GM12875 (cell line): Measurements from ENCODE around the gene DCTN1.

ENCODE experiments used
- H3K4me3 ChIP-seq: one replicate; pipeline ENCODE4 v1.5.1; 2011; ENCODE audit warnings: low read depth, low read length, control low read depth
- CTCF ChIP-seq: IDR thresholded peaks from 2 replicates; pipeline ENCODE4 v1.5.1; 2011; ENCODE audit warnings: low read depth, mild to moderate bottlenecking, control low read depth, inconsistent platforms, low read length, moderate library complexity, borderline replicate concordance; ENCODE audit not compliant: insufficient read depth

Gene DCTN1

GRCh38 chr2:74373221-74373676 lies 6.9 kb downstream of the DCTN1 start:
- TF ChIP-seq CTCF, result no peak
- H3K4me3 ChIP-seq, result no peak overlapping the region

GRCh38 chr2:74372674-74373073 lies 7.4 kb downstream of the DCTN1 start:
- no peak overlapping the region for H3K4me3 ChIP-seq
- no peak for TF ChIP-seq CTCF

- H3K4me3 ChIP-seq, result no peak overlapping the region
- no peak for TF ChIP-seq CTCF
These were observed 8.7 kb downstream of the DCTN1 start for GRCh38 chr2:74371421-74371820.

- H3K4me3 ChIP-seq, result no peak overlapping the region
- TF ChIP-seq CTCF, result no peak
These were observed 10.1 kb downstream of the DCTN1 start for GRCh38 chr2:74369976-74370375.

- no peak overlapping the region for H3K4me3 ChIP-seq
- no peak for TF ChIP-seq CTCF
These were observed 11.6 kb downstream of the DCTN1 start for GRCh38 chr2:74368499-74368898.

GRCh38 chr2:74367789-74368188 lies 12.3 kb downstream of the DCTN1 start:
- no peak for TF ChIP-seq CTCF
- H3K4me3 ChIP-seq, result no peak overlapping the region

- TF ChIP-seq CTCF, result no peak
- no peak overlapping the region for H3K4me3 ChIP-seq
These were observed 14.1 kb downstream of the DCTN1 start for GRCh38 chr2:74366036-74366435.
